Peyer's patch (tissue), 4 donors: Measurements from ENCODE around the gene DAPK1.

Experiments used
- CTCF ChIP-seq, 6 experiments: fragments of 450-650 bp in 4 of 6; fragments of 200-600 bp in 2 of 6; sonication (generic) in 1 of 6; IDR thresholded peaks; one replicate each; pipeline ENCODE4 v1.5.1; 2017 to 2019; ENCODE audit warnings: antibody characterized with exemption in 6 of 6, mild to moderate bottlenecking in 3 of 6, moderate library complexity in 1 of 6
- POLR2A ChIP-seq, 2 donors: fragments of 450-650 bp; IDR thresholded peaks; one replicate each; pipeline ENCODE4 v1.5.1; 2017; ENCODE audit warnings: antibody characterized with exemption in 2 of 2, mild to moderate bottlenecking in 2 of 2, moderate library complexity in 2 of 2

- TF ChIP-seq CTCF (IDR thresholded peaks at IDR 0.05): no peak
- TF ChIP-seq POLR2A (IDR thresholded peaks at IDR 0.05): no peak
These were observed 54.1 kb downstream of the DAPK1 start for GRCh38 chr9:87551772-87552217.
